Aorta (tissue), 5 donors: ENCODE data around the gene TRERF1. TPM values are rescaled to one million over a fixed set of nuclear protein-coding genes. Genes with fewer than 3 reads are reported as not detected.

ENCODE experiments used
- ATAC-seq: fragments of 200-7000 bp; cut with Tn5 transposase; one replicate; pipeline ENCODE4 v1.9.1; 2022; ENCODE audit warnings: moderate library complexity; ENCODE audit not compliant: low FRiP score
- DNase-seq, 2 donors: peaks; one replicate each; pipeline ENCODE4 v3.0.0-alpha.2; 2020
- H3K27ac ChIP-seq, 2 donors: one replicate each; pipeline ENCODE4 v1.5.1; 2013; ENCODE audit warnings: low read length in 2 of 2, mild to moderate bottlenecking in 2 of 2, moderate library complexity in 2 of 2, control low read depth in 1 of 2, inconsistent platforms in 1 of 2, low read depth in 1 of 2
- H3K27me3 ChIP-seq, 2 donors: one replicate each; pipeline ENCODE4 v1.6.1; 2013; ENCODE audit warnings: control low read depth in 1 of 2, low read length in 1 of 2, mild to moderate bottlenecking in 1 of 2, moderate library complexity in 1 of 2; ENCODE audit not compliant: insufficient read depth in 2 of 2, control insufficient read depth in 1 of 2
- H3K36me3 ChIP-seq, 2 donors: one replicate each; pipeline ENCODE4 v1.6.1; 2013; ENCODE audit warnings: control low read depth in 1 of 2, low read length in 1 of 2, mild to moderate bottlenecking in 1 of 2; ENCODE audit not compliant: insufficient read depth in 2 of 2, control insufficient read depth in 1 of 2
- H3K4me1 ChIP-seq, 2 donors: one replicate each; pipeline ENCODE4 v1.6.1; 2013; ENCODE audit warnings: low read length in 2 of 2, control low read depth in 1 of 2, mild to moderate bottlenecking in 1 of 2, moderate library complexity in 1 of 2; ENCODE audit not compliant: insufficient read depth in 2 of 2, control insufficient read depth in 1 of 2
- H3K4me3 ChIP-seq, 2 donors: one replicate each; pipeline ENCODE4 v1.5.1; 2013; ENCODE audit warnings: low read length in 2 of 2, control low read depth in 1 of 2, mild to moderate bottlenecking in 1 of 2
- H3K9me3 ChIP-seq: one replicate; pipeline ENCODE4 v1.6.1; 2013; ENCODE audit warnings: mild to moderate bottlenecking, low read length; ENCODE audit not compliant: control insufficient read depth
- WGBS, 2 donors: extraction: QIAGEN DNeasy Blood & Tissue Kit; methylation state at CpG; one replicate each; pipeline ENCODE4 v1.1.7; 2013; 5-methylcytosine and 5-hydroxymethylcytosine counted together
- intact Hi-C, 2 donors: fragments of 100-400 bp; cut with DNase I; formaldehyde crosslinking; loops; one replicate each; pipeline versions ENCODE4 v1.14.2 to v1.15.0; 2022
- polyA plus RNA-seq, 2 donors: library from polyadenylated mRNA; stranded (reverse); fragments of 200-250 nt; gene quantifications; one replicate each; pipeline ENCODE4 v1.2.3, GENCODE V29; 2013
- total RNA-seq, 2 donors: library from RNA; stranded (reverse); fragmentation: NEBNext Ultra II Directional; extraction: Animal tissue kit (Norgen Biotek cat#: 25700); gene quantifications; one replicate each; pipeline ENCODE4 v1.2.1, GENCODE V29; 2021
- donor health status: healthy with polysubstance abuse.
- donor health status: Bipolar disorder and iron deficiency.
- donor health status: DM: no; HTN: no; CAD: no.
- donor health status: DM: no; HTN: no; CAD: no.
- donor health status: DM: yes; HTN: yes; CAD: no.

Gene TRERF1
- total and polyA plus RNA-seq, 4 donors, result 0.50 to 9.5 (median 2.2) TPM

- no peak overlapping the region for H3K27ac ChIP-seq
- WGBS, 2 donors, result 90 to 94% methylated on average over 2 of the region's 2 CpGs
- DNase-seq (no peak), ATAC-seq (no peak)
- no peaks in the 10 kb centered on the region for H3K4me1 ChIP-seq
- no peaks in the 10 kb centered on the region for H3K36me3 ChIP-seq
- no peaks in the 10 kb centered on the region for H3K9me3 ChIP-seq
- H3K4me3 ChIP-seq, result no peak overlapping the region
- intact Hi-C loops, result no loop called here
- H3K27me3 ChIP-seq, result no peaks in the 10 kb centered on the region
Measured at GRCh38 chr6:42339991-42340401, 111.7 kb downstream of the TRERF1 start.

GRCh38 chr6:42338744-42339222, 112.9 kb downstream of the TRERF1 start:
- intact Hi-C loops, result no loop called here
- DNase-seq, result no peak
- no peaks in the 10 kb centered on the region for H3K9me3 ChIP-seq
- peak; percentile 47 for ATAC-seq
- no peaks in the 10 kb centered on the region for H3K27me3 ChIP-seq
- H3K27ac ChIP-seq, result no peak overlapping the region
- H3K4me3 ChIP-seq, result no peak overlapping the region
- H3K36me3 ChIP-seq, result no peaks in the 10 kb centered on the region
- no peaks in the 10 kb centered on the region for H3K4me1 ChIP-seq
- 16 to 22% methylated on average over 7 of the region's 7 CpGs for WGBS, 2 donors

- no peak overlapping the region for H3K27ac ChIP-seq
Measured at GRCh38 chr6:42337985-42338743, 113.6 kb downstream of the TRERF1 start.

GRCh38 chr6:42336431-42336830, 115.3 kb downstream of the TRERF1 start:
- no peaks in the 10 kb centered on the region for H3K9me3 ChIP-seq
- H3K36me3 ChIP-seq, result no peaks in the 10 kb centered on the region
- intact Hi-C loops, result no loop called here
- 87 to 92% methylated on average over 5 of the region's 5 CpGs for WGBS, 2 donors
- no peaks in the 10 kb centered on the region for H3K27me3 ChIP-seq
- no peak overlapping the region for H3K4me3 ChIP-seq
- DNase-seq (no peak), ATAC-seq (no peak)
- no peak overlapping the region for H3K27ac ChIP-seq
- no peaks in the 10 kb centered on the region for H3K4me1 ChIP-seq

More at GRCh38 chr6:42337985-42338743, 113.6 kb downstream of the TRERF1 start:
- no peaks in the 10 kb centered on the region for H3K4me1 ChIP-seq
- no peaks in the 10 kb centered on the region for H3K36me3 ChIP-seq
- ATAC-seq (no peak), DNase-seq (no peak)
- WGBS, 2 donors, result 83 to 84% methylated on average over 11 of the region's 11 CpGs
- H3K4me3 ChIP-seq, result no peak overlapping the region
- intact Hi-C loops, result no loop called here
- no peaks in the 10 kb centered on the region for H3K9me3 ChIP-seq
- H3K27me3 ChIP-seq, result no peaks in the 10 kb centered on the region

- Histone ChIP-seq H3K4me3 (no peak overlapping the region), H3K9me3 (no peaks in the 10 kb centered on the region), H3K27me3 (no peaks in the 10 kb centered on the region), H3K36me3 (no peaks in the 10 kb centered on the region), H3K27ac (no peak overlapping the region), H3K4me1 (no peaks in the 10 kb centered on the region)
- DNase-seq (no peak), ATAC-seq (no peak)
- intact Hi-C loops, result no loop called here
- 92 to 97% methylated on average over 5 of the region's 5 CpGs for WGBS, 2 donors
Measured at GRCh38 chr6:42335896-42336295, 115.8 kb downstream of the TRERF1 start.

- Histone ChIP-seq H3K4me3 (no peak overlapping the region), H3K4me1 (no peaks in the 10 kb centered on the region), H3K9me3 (no peaks in the 10 kb centered on the region), H3K27me3 (no peaks in the 10 kb centered on the region), H3K27ac (no peak overlapping the region), H3K36me3 (no peaks in the 10 kb centered on the region)
- ATAC-seq (no peak), DNase-seq (no peak)
- 98% methylated on average over 2 of the region's 2 CpGs for WGBS, 2 donors
- intact Hi-C loops, result no loop called here
Measured at GRCh38 chr6:42334870-42335269, 116.9 kb downstream of the TRERF1 start.

- no peak for DNase-seq
- H3K9me3 ChIP-seq, result no peaks in the 10 kb centered on the region
- H3K4me3 ChIP-seq, result no peak overlapping the region
- no peaks in the 10 kb centered on the region for H3K27me3 ChIP-seq
- no peak overlapping the region for H3K27ac ChIP-seq
- H3K4me1 ChIP-seq, result no peaks in the 10 kb centered on the region
- 90 to 95% methylated on average over 6 of the region's 6 CpGs for WGBS, 2 donors
- ATAC-seq, result no peak
- H3K36me3 ChIP-seq, result no peaks in the 10 kb centered on the region
- intact Hi-C loops, result no loop called here
Measured at GRCh38 chr6:42333612-42334011, 118.1 kb downstream of the TRERF1 start.

GRCh38 chr6:42332916-42333315, 118.8 kb downstream of the TRERF1 start:
- DNase-seq, result no peak

GRCh38 chr6:42331019-42331418, 120.7 kb downstream of the TRERF1 start:
- no peak for ATAC-seq
- H3K27ac ChIP-seq, result no peak overlapping the region
- intact Hi-C loops, result no loop called here

More at GRCh38 chr6:42332916-42333315, 118.8 kb downstream of the TRERF1 start:
- Histone ChIP-seq H3K9me3 (no peaks in the 10 kb centered on the region), H3K27ac (no peak overlapping the region), H3K4me1 (no peaks in the 10 kb centered on the region), H3K27me3 (no peaks in the 10 kb centered on the region), H3K4me3 (no peak overlapping the region), H3K36me3 (no peaks in the 10 kb centered on the region)
- no peak for ATAC-seq
- intact Hi-C loops, result no loop called here
- 95 to 96% methylated on average over 4 of the region's 4 CpGs for WGBS, 2 donors

More at GRCh38 chr6:42331019-42331418, 120.7 kb downstream of the TRERF1 start:
- no peak for DNase-seq
- Histone ChIP-seq H3K4me1 (no peaks in the 10 kb centered on the region), H3K4me3 (no peak overlapping the region), H3K36me3 (no peaks in the 10 kb centered on the region), H3K9me3 (no peaks in the 10 kb centered on the region), H3K27me3 (no peaks in the 10 kb centered on the region)
- WGBS, 2 donors, result 85 to 90% methylated on average over 4 of the region's 4 CpGs
